Stomach (tissue), 9 donors: ENCODE results near the gene SUSD2. TPM values are rescaled to one million over a fixed set of nuclear protein-coding genes. Genes with fewer than 3 reads are reported as not detected.
"Not testable (repeated sequence)": the region's sequence is repeated elsewhere in the genome, so short reads cannot be mapped to it uniquely, and the experiment has no call there.

ENCODE experiments used
- DNase-seq, 2 donors: peaks; one replicate each; pipeline versions ENCODE4 v3.0.0 to v3.0.0-alpha.2; 2013 to 2019
- H3K27ac ChIP-seq, 5 donors: fragments of 200-600 bp in 4 of 5; sonication (generic) in 4 of 5; one replicate each; pipeline ENCODE4 v1.5.1; 2013 to 2019; ENCODE audit warnings: mild to moderate bottlenecking in 1 of 5, moderate library complexity in 1 of 5
- H3K27me3 ChIP-seq, 3 donors: fragments of 200-600 bp; sonication (generic); one replicate each; pipeline ENCODE4 v1.5.1; 2017 to 2019; ENCODE audit warnings: mixed run types in 1 of 3
- H3K36me3 ChIP-seq, 4 donors: fragments of 200-600 bp; sonication (generic); 1 replicate in 3 of 4; 2 replicates in 1 of 4; pipeline ENCODE4 v1.5.1; 2016 to 2019
- H3K4me1 ChIP-seq, 4 donors: fragments of 200-600 bp; sonication (generic); one replicate each; pipeline ENCODE4 v1.5.1; 2016 to 2019
- H3K4me3 ChIP-seq, 4 donors: fragments of 200-600 bp; sonication (generic) in 3 of 4; one replicate each; pipeline ENCODE4 v1.5.1; 2016 to 2019; ENCODE audit warnings: mild to moderate bottlenecking in 1 of 4
- H3K9me3 ChIP-seq, 4 donors: fragments of 200-600 bp; sonication (generic); one replicate each; pipeline ENCODE4 v1.5.1; 2016 to 2019
- CTCF ChIP-seq, 7 experiments: fragments of 450-650 bp in 4 of 7; fragments of 200-600 bp in 3 of 7; sonication (generic) in 3 of 7; IDR thresholded peaks; one replicate each; pipeline ENCODE4 v1.5.1; 2016 to 2019; ENCODE audit warnings: antibody characterized with exemption in 7 of 7, control low read depth in 2 of 7, mild to moderate bottlenecking in 1 of 7
- EP300 ChIP-seq: sonication (generic); formaldehyde crosslinking; IDR thresholded peaks from one replicate; pipeline ENCODE4 v1.6.1; 2017; ENCODE audit warnings: antibody characterized with exemption
- POLR2A ChIP-seq, 4 donors: fragments of 450-650 bp; IDR thresholded peaks; one replicate each; pipeline ENCODE4 v1.6.1; 2016; ENCODE audit warnings: antibody characterized with exemption in 4 of 4, control low read depth in 2 of 4, mild to moderate bottlenecking in 1 of 4, moderate library complexity in 1 of 4
- POLR2AphosphoS5 ChIP-seq, 3 donors: sonication (generic); formaldehyde crosslinking; IDR thresholded peaks; one replicate each; pipeline ENCODE4 v1.6.1; 2016; ENCODE audit warnings: antibody characterized with exemption in 3 of 3
- WGBS, 5 donors: extraction: QIAGEN DNeasy Blood & Tissue Kit in 3 of 5; methylation state at CpG; one replicate each; pipeline versions ENCODE4 v1.1.5 to v1.1.7; 2013 to 2018; 5-methylcytosine and 5-hydroxymethylcytosine counted together
- intact Hi-C: fragments of 100-400 bp; cut with DNase I; formaldehyde crosslinking; loops from one replicate; pipeline ENCODE4 v1.15.1; 2023; ENCODE audit warnings: low total_unique reads
- polyA plus RNA-seq, 3 donors: library from polyadenylated mRNA; stranded (reverse); fragments of 200-250 nt; gene quantifications; one replicate each; pipeline ENCODE4 v1.2.3, GENCODE V29; 2013
- total RNA-seq, 5 donors: library from RNA; depleted of rRNA; stranded (reverse); fragments of >200 nt; gene quantifications; one replicate each; pipeline versions ENCODE4 v1.1.0 to v1.2.3, GENCODE V29; 2014 to 2016
- donor health status: healthy with polysubstance abuse.
- donor health status: Bipolar disorder and iron deficiency.
- donor health status: healthy.

SUSD2 gene
- total and polyA plus RNA-seq, 8 donors: 0.58 to 29.9 (median 4.4) TPM

GRCh38 chr22:24181996-24182899 is 961 bp downstream of the SUSD2 start:
- TF ChIP-seq POLR2AphosphoS5 (IDR thresholded peaks at IDR 0.05): no peak
- TF ChIP-seq CTCF (IDR thresholded peaks at IDR 0.05): no peak
- TF ChIP-seq EP300: no peak
- TF ChIP-seq POLR2A (IDR thresholded peaks at IDR 0.05): no peak
- H3K9me3 ChIP-seq: no peaks in the 10 kb centered on the region
- peaks cover 7 to 39% (median 25%) of the 10 kb centered on the region in 4 donors for H3K36me3 ChIP-seq
- H3K27me3 ChIP-seq: no peaks in the 10 kb centered on the region
- peak overlapping the region in 3 of 5 donors; percentile 31 to 79 (median 71) for H3K27ac ChIP-seq
- no peak for DNase-seq
- WGBS, 5 donors: 69 to 77% (median 72%) methylated on average over 17 to 20 of the region's 20 CpGs
- intact Hi-C loops: loop anchor here (10.0 kb wide), 1 partner anchor 63 kb away; the partner anchor contains the start of gene GGT5
- H3K4me3 ChIP-seq: peak overlapping the region in 2 of 4 donors; percentile 16 to 17
- H3K4me1 ChIP-seq: peaks cover 25 to 60% (median 47%) of the 10 kb centered on the region in 4 donors

GRCh38 chr22:24182900-24183246 is 1.6 kb downstream of the SUSD2 start:
- intact Hi-C loops: loop anchor here (10.0 kb wide), 1 partner anchor 62 kb away; the partner anchor contains the start of gene GGT5
- not testable (repeated sequence) for H3K4me3 ChIP-seq, H3K9me3 ChIP-seq, H3K27ac ChIP-seq, H3K27me3 ChIP-seq, DNase-seq
- Histone ChIP-seq H3K36me3 (peaks cover 4 to 35% (median 21%) of the 10 kb centered on the region in 4 donors), H3K4me1 (peaks cover 25 to 54% (median 45%) of the 10 kb centered on the region in 4 donors)
- WGBS, 5 donors: 80 to 88% (median 85%) methylated on average over 3 to 11 of the region's 11 CpGs; no CpG with 5 or more reads in 1 of the 5 donors

GRCh38 chr22:24183321-24184031 is 2.2 kb downstream of the SUSD2 start:
- H3K27ac ChIP-seq: no peak overlapping the region
- no peak for TF ChIP-seq EP300
- H3K4me3 ChIP-seq: no peak overlapping the region
- peaks cover 0 to 30% (median 18%) of the 10 kb centered on the region in 4 donors for H3K36me3 ChIP-seq
- H3K27me3 ChIP-seq: no peaks in the 10 kb centered on the region
- H3K9me3 ChIP-seq: no peaks in the 10 kb centered on the region
- peak in 1 of 2 donors; percentile 84 for DNase-seq
- 40 to 65% (median 45%) methylated on average over 20 to 24 of the region's 24 CpGs for WGBS, 5 donors
- H3K4me1 ChIP-seq: peaks cover 25 to 50% (median 43%) of the 10 kb centered on the region in 4 donors
- intact Hi-C loops: loop anchor here (10.0 kb wide), 1 partner anchor 61 kb away; the partner anchor contains the start of gene GGT5

- no peak for TF ChIP-seq POLR2AphosphoS5 (IDR thresholded peaks at IDR 0.05)
- no peak for TF ChIP-seq EP300
- TF ChIP-seq POLR2A (IDR thresholded peaks at IDR 0.05): no peak
- TF ChIP-seq CTCF (IDR thresholded peaks at IDR 0.05): no peak
- peaks cover 25 to 57% (median 49%) of the 10 kb centered on the region in 4 donors for H3K4me1 ChIP-seq
- H3K27me3 ChIP-seq: no peaks in the 10 kb centered on the region
- H3K36me3 ChIP-seq: peaks cover 0 to 26% (median 15%) of the 10 kb centered on the region in 4 donors
- WGBS, 5 donors: 86 to 93% (median 91%) methylated on average over 16 of the region's 16 CpGs
- intact Hi-C loops: loop anchor here (10.0 kb wide), 1 partner anchor 61 kb away; the partner anchor contains the start of gene GGT5
- H3K27ac ChIP-seq: no peak overlapping the region
- H3K9me3 ChIP-seq: no peaks in the 10 kb centered on the region
- DNase-seq: no peak
- H3K4me3 ChIP-seq: no peak overlapping the region
Observed at GRCh38 chr22:24184057-24184798, 2.9 kb downstream of the SUSD2 start.
